GM11168 (cell line): ENCODE data around the gene MATN4.

Source experiments
- in situ Hi-C: fragments of 300-500 bp; cut with MboI; formaldehyde crosslinking; loops from one replicate; pipeline ENCODE4 v1.12.0; 2022; ENCODE audit warnings: low sequenced_read_pairs; ENCODE audit not compliant: unreplicated experiment

MATN4 gene

GRCh38 chr20:45257161-45257560 is 50.9 kb downstream of the MATN4 start:
- in situ Hi-C loops: no loop called here

- in situ Hi-C loops: no loop called here
Measured at GRCh38 chr20:45254383-45255262, 53.5 kb downstream of the MATN4 start, which contains the start of gene SLPI. Gene SLPI (minus strand): TSS chr20:45254564. CDS start chr20:45254543, 21 bp downstream.

- in situ Hi-C loops: no loop called here
Measured at GRCh38 chr20:45253261-45253660, 54.8 kb downstream of the MATN4 start.

GRCh38 chr20:45251884-45252560 is 56.1 kb downstream of the MATN4 start:
- in situ Hi-C loops: no loop called here

- in situ Hi-C loops: no loop called here
Measured at GRCh38 chr20:45248609-45249008, 59.5 kb downstream of the MATN4 start.

GRCh38 chr20:45247865-45248264 is 60.2 kb downstream of the MATN4 start:
- in situ Hi-C loops: no loop called here

GRCh38 chr20:45246109-45246508 is 62.0 kb downstream of the MATN4 start:
- in situ Hi-C loops: no loop called here
